IMR-90 (cell line): ENCODE measurements around the gene TOR3A. TPM values are rescaled to one million over a fixed set of nuclear protein-coding genes. Genes with fewer than 3 reads are reported as not detected.

ENCODE experiments used
- ATAC-seq: fragments of 200-7000 bp; cut with Tn5 transposase; 2 replicates; pipeline ENCODE4 v1.9.1; 2020; ENCODE audit warnings: low read depth, mild to moderate bottlenecking, moderate library complexity
- BruUV-seq: library from RNA; stranded (reverse); fragments of 400-500 nt; replicated peaks from 2 replicates; lab custom pipeline; 2021; lab: Mats Ljungman, UMichigan
- CTCF ChIA-PET: fragments of 300-600 bp; formaldehyde crosslinking; extraction: SDS; loops from one replicate; lab custom pipeline; 2021; ENCODE audit warnings: antibody characterized with exemption; lab: Yijun Ruan, JAX
- POLR2A ChIA-PET: fragments of 300-600 bp; sonication (Branson Sonifier 250); formaldehyde crosslinking; loops from one replicate; lab custom pipeline; 2022; ENCODE audit warnings: antibody characterized with exemption; ENCODE audit not compliant: unreplicated experiment; lab: Charles Lee
- DNase-seq: peaks from one replicate; pipeline ENCODE4 v3.0.0; 2013
- H2AFZ ChIP-seq: replicated peaks from 2 replicates; pipeline ENCODE3; 2013; ENCODE audit warnings: low read length, mild to moderate bottlenecking; ENCODE audit not compliant: poor library complexity
- H2AK5ac ChIP-seq: 2 replicates; pipeline ENCODE4 v1.6.1; 2013; ENCODE audit warnings: low read depth, low read length, inconsistent platforms
- H2AK9ac ChIP-seq: replicated peaks from 2 replicates; pipeline ENCODE3; 2013; ENCODE audit warnings: mild to moderate bottlenecking, low read depth, low read length, moderate library complexity; ENCODE audit not compliant: poor library complexity
- H2BK120ac ChIP-seq: 2 replicates; pipeline ENCODE4 v1.6.1; 2013; ENCODE audit warnings: low read depth, low read length, inconsistent platforms
- H2BK15ac ChIP-seq: 3 replicates; pipeline ENCODE4 v1.6.1; 2013; ENCODE audit warnings: low read depth, low read length, inconsistent platforms
- H2BK20ac ChIP-seq: 2 replicates; pipeline ENCODE4 v1.6.1; 2013; ENCODE audit warnings: low read depth, mild to moderate bottlenecking, inconsistent platforms, low read length, moderate library complexity
- H2BK5ac ChIP-seq: 2 replicates; pipeline ENCODE4 v1.6.1; 2013; ENCODE audit warnings: mild to moderate bottlenecking, low read depth, low read length, inconsistent platforms; ENCODE audit not compliant: poor library complexity, severe bottlenecking
- H3K14ac ChIP-seq: replicated peaks from 2 replicates; pipeline ENCODE4 v1.6.1; 2013; ENCODE audit warnings: low read depth, low read length, inconsistent platforms
- H3K18ac ChIP-seq: 2 replicates; pipeline ENCODE4 v1.6.1; 2013; ENCODE audit warnings: low read depth, low read length, control low read depth
- H3K23ac ChIP-seq: 2 replicates; pipeline ENCODE4 v1.6.1; 2013; ENCODE audit warnings: low read depth, low read length, inconsistent platforms
- H3K27ac ChIP-seq: 2 replicates; pipeline ENCODE4 v1.5.1; 2013; ENCODE audit warnings: mild to moderate bottlenecking, control low read depth, low read length; ENCODE audit not compliant: insufficient read depth
- H3K27me3 ChIP-seq: 2 replicates; pipeline ENCODE4 v1.6.1; 2013; ENCODE audit warnings: low read length; ENCODE audit not compliant: control insufficient read depth, insufficient read depth
- H3K36me3 ChIP-seq: 2 replicates; pipeline ENCODE4 v1.6.1; 2013; ENCODE audit warnings: low read length, mixed read lengths; ENCODE audit not compliant: control insufficient read depth, insufficient read depth
- H3K4ac ChIP-seq: 2 replicates; pipeline ENCODE4 v1.6.1; 2013; ENCODE audit warnings: low read depth, low read length, inconsistent platforms
- H3K4me1 ChIP-seq: 2 replicates; pipeline ENCODE4 v1.6.1; 2013; ENCODE audit warnings: low read length, mixed read lengths; ENCODE audit not compliant: control insufficient read depth, insufficient read depth
- H3K4me2 ChIP-seq: 2 replicates; pipeline ENCODE4 v1.6.1; 2013; ENCODE audit warnings: low read depth, mild to moderate bottlenecking, control low read depth, low read length, moderate library complexity
- H3K4me3 ChIP-seq: 2 replicates; pipeline ENCODE4 v1.5.1; 2013; ENCODE audit warnings: low read depth, mild to moderate bottlenecking, control low read depth, low read length, moderate library complexity; ENCODE audit not compliant: insufficient read depth
- H3K56ac ChIP-seq: 2 replicates; pipeline ENCODE4 v1.6.1; 2013; ENCODE audit warnings: low read length, inconsistent platforms; ENCODE audit not compliant: insufficient read depth; ENCODE audit errors: extremely low read depth
- H3K79me1 ChIP-seq, 2 experiments: 2 replicates each; pipeline ENCODE4 v1.6.1; 2013; ENCODE audit warnings: low read length in 2 of 2, inconsistent platforms in 1 of 2, low read depth in 1 of 2
- H3K9ac ChIP-seq: 2 replicates; pipeline ENCODE4 v1.6.1; 2013; ENCODE audit warnings: low read depth, low read length, control low read depth
- H3K9me1 ChIP-seq: 2 replicates; pipeline ENCODE4 v1.6.1; 2013; ENCODE audit warnings: low read length, inconsistent platforms; ENCODE audit not compliant: insufficient read depth
- H3K9me3 ChIP-seq: 2 replicates; pipeline ENCODE4 v1.6.1; 2013; ENCODE audit warnings: low read length; ENCODE audit not compliant: control insufficient read depth, insufficient read depth
- H4K20me1 ChIP-seq: 2 replicates; pipeline ENCODE4 v1.6.1; 2013; ENCODE audit warnings: low read length, inconsistent platforms; ENCODE audit not compliant: insufficient read depth
- H4K5ac ChIP-seq: 2 replicates; pipeline ENCODE4 v1.6.1; 2013; ENCODE audit warnings: mild to moderate bottlenecking, low read depth, low read length, control low read depth
- H4K8ac ChIP-seq, 2 experiments: 2 replicates each; pipeline ENCODE4 v1.6.1; 2013; ENCODE audit warnings: low read depth in 2 of 2, low read length in 2 of 2, control low read depth in 1 of 2, inconsistent platforms in 1 of 2
- H4K91ac ChIP-seq: 2 replicates; pipeline ENCODE4 v1.6.1; 2013; ENCODE audit warnings: low read depth, low read length, inconsistent platforms; ENCODE audit not compliant: insufficient read depth
- BHLHE40 ChIP-seq: fragments of 150-350 bp; IDR thresholded peaks from 2 replicates; pipeline ENCODE4 v1.6.1; 2016; ENCODE audit warnings: mild to moderate bottlenecking, low read depth, low read length
- CEBPB ChIP-seq: IDR thresholded peaks from 2 replicates; pipeline ENCODE4 v1.6.1; 2012; ENCODE audit warnings: low read depth, low read length, improper control_type of control experiment
- CHD1 ChIP-seq: IDR thresholded peaks from 2 replicates; pipeline ENCODE4 v1.6.1; 2012; ENCODE audit warnings: low read depth, low read length, improper control_type of control experiment
- FOS ChIP-seq: fragments of 150-350 bp; IDR thresholded peaks from 2 replicates; pipeline ENCODE4 v1.6.1; 2016; ENCODE audit warnings: low read depth, low read length
- MAZ ChIP-seq: IDR thresholded peaks from 2 replicates; pipeline ENCODE4 v1.6.1; 2012; ENCODE audit warnings: low read depth, mild to moderate bottlenecking, low read length, improper control_type of control experiment, moderate library complexity, borderline replicate concordance
- MXI1 ChIP-seq: IDR thresholded peaks from 2 replicates; pipeline ENCODE4 v1.6.1; 2012; ENCODE audit warnings: low read depth, mild to moderate bottlenecking, low read length, moderate library complexity, borderline replicate concordance
- NFE2L2 ChIP-seq: fragments of 150-350 bp; IDR thresholded peaks from 2 replicates; pipeline ENCODE4 v1.6.1; 2016; ENCODE audit warnings: low read depth, mild to moderate bottlenecking, low read length
- POLR2A ChIP-seq: IDR thresholded peaks from 2 replicates; pipeline ENCODE4 v1.6.1; 2012; ENCODE audit warnings: mild to moderate bottlenecking, low read depth, low read length
- RAD21 ChIP-seq: IDR thresholded peaks from 2 replicates; pipeline ENCODE4 v1.6.1; 2012; ENCODE audit warnings: low read length, improper control_type of control experiment
- RCOR1 ChIP-seq: IDR thresholded peaks from 2 replicates; pipeline ENCODE4 v1.6.1; 2012; ENCODE audit warnings: mild to moderate bottlenecking, low read length, improper control_type of control experiment; ENCODE audit not compliant: insufficient replicate concordance
- RFX5 ChIP-seq: IDR thresholded peaks from 2 replicates; pipeline ENCODE4 v1.8.0; 2012; ENCODE audit warnings: low read depth, mild to moderate bottlenecking, low read length, moderate library complexity
- SMC3 ChIP-seq: fragments of 150-350 bp; IDR thresholded peaks from 2 replicates; pipeline ENCODE4 v1.6.1; 2016; ENCODE audit warnings: low read depth, mild to moderate bottlenecking, antibody characterized with exemption, low read length, moderate library complexity
- WGBS, 2 experiments: methylation state at CpG; one replicate each; pipeline versions ENCODE4 v1.1.5 to v1.1.7; 2013; ENCODE audit warnings: missing lambda C conversion rate in 2 of 2; ENCODE audit not compliant: insufficient read length in 1 of 2; ENCODE audit errors: extremely low coverage in 2 of 2; 5-methylcytosine and 5-hydroxymethylcytosine counted together
- dilution Hi-C: fragments of 300-500 bp; cut with HindIII; formaldehyde crosslinking; loops from one replicate; pipeline ENCODE4 v1.14.3; 2018; ENCODE audit warnings: low sequenced_read_pairs; ENCODE audit not compliant: unreplicated experiment
- in situ Hi-C: fragments of 300-500 bp; cut with MboI; formaldehyde crosslinking; loops from 3 replicates; pipeline ENCODE4 v1.14.3; 2019; ENCODE audit warnings: low sequenced_read_pairs, inconsistent platforms, mixed read lengths
- intact Hi-C: fragments of 100-400 bp; cut with micrococcal nuclease; formaldehyde crosslinking; loops from 2 replicates; pipeline ENCODE4 v1.10.0; 2022
- polyA plus RNA-seq, 3 experiments: library from polyadenylated mRNA; depleted of rRNA; stranded (reverse); fragments of >200 nt; gene quantifications; 2 replicates each; pipeline ENCODE4 v1.2.3, GENCODE V29; 2012; ENCODE audit warnings: low replicate concordance in 1 of 3
- total RNA-seq: library from RNA; depleted of rRNA; stranded (reverse); fragments of >200 nt; gene quantifications from 2 replicates; pipeline ENCODE4 v1.2.3, GENCODE V29; 2012
- TF ChIP-seq, protein P1 (sequence below): fragments of 150-350 bp; IDR thresholded peaks from 2 replicates; pipeline ENCODE4 v1.6.1; 2017; ENCODE audit warnings: mild to moderate bottlenecking, antibody characterized with exemption, low read length, low read depth
- TF ChIP-seq, protein P2 (sequence below): conservative IDR thresholded peaks from 2 replicates; pipeline ENCODE4 v1.5.1; 2012; ENCODE audit warnings: mild to moderate bottlenecking, low read depth, low read length, improper control_type of control experiment
- TF ChIP-seq, protein P3 (sequence below): fragments of 150-350 bp; IDR thresholded peaks from 2 replicates; pipeline ENCODE4 v1.6.1; 2016; ENCODE audit warnings: low read depth, mild to moderate bottlenecking, low read length, moderate library complexity, borderline replicate concordance

TOR3A gene
- total and polyA plus RNA-seq, 2 of the 4 experiments (the other 2 are of a cell fraction) = 16.8 to 22.2 TPM

DNA sequence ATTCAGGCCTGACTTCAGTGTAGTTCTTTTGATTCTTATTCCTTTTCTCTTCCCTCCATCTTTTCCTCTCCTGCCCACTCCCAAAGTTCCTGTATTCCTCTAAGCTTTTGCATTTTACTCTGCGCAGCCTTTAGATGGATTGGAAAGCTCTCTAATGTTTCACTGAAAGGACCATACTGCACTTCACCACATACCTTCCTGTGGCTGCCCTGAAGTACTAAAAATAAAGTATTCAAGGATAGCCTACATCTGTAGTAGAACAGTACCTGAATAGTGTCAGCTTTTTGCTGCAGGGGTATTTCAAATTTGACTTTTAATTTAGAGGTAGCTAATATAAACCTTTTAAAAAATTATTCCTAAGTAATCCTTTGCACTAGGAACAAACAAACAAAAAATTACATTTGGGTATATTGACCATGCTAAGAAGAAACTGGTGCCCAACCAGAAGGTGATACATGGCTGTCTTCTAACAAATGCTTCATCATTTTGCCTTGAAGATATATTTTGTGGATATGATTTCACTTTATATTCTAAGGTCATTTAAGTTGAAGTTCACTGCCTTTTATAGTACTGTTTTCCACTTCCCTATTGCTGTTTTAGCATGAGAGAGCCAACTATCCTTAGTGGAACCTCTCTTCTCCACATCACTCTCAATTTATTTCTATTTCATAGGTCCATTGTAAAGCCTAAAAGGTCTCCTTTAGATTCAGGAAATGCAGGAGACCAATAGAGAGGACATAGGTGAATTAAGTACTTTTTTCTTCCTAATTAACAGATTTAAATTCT lies 33.3 kb upstream of the TOR3A start:
- Histone ChIP-seq H2BK15ac (no peak overlapping the region), H2AK5ac (no peak overlapping the region), H3K23ac (no peak overlapping the region), H2AK9ac (no peak overlapping the region), H2BK20ac (no peak overlapping the region), H2BK120ac (no peak overlapping the region), H3K36me3 (no peaks in the 10 kb centered on the region), H2BK5ac (no peak overlapping the region), H3K9ac (no peak overlapping the region), H4K91ac (no peak overlapping the region), H3K4me1 (peaks cover 3% of the 10 kb centered on the region), H3K9me1 (peaks cover 6% of the 10 kb centered on the region; the same call in 1 of the 2 replicates), H3K4me2 (no peak overlapping the region), H3K27ac (no peak overlapping the region), H3K9me3 (no peaks in the 10 kb centered on the region), H3K79me1 (peaks cover 16 to 24% of the 10 kb centered on the region in 2 experiments), H3K27me3 (no peaks in the 10 kb centered on the region), H2AFZ (no peak overlapping the region), H4K5ac (no peak overlapping the region), H3K56ac (no peak overlapping the region), H4K8ac (no peak overlapping the region), H3K18ac (no peak overlapping the region), H3K14ac (no peak overlapping the region), H4K20me1 (no peaks in the 10 kb centered on the region), H3K4me3 (no peak overlapping the region), H3K4ac (no peak overlapping the region)
- BruUV-seq = no TSS peak
- dilution Hi-C loops = no loop called here
- ATAC-seq = no peak
- no peak for DNase-seq
- ChIA-PET POLR2A (no interaction called here), CTCF (no interaction called here)
- in situ Hi-C loops = no loop called here
- TF ChIP-seq SMC3 (no peak), RCOR1 (no peak), NFE2L2 (no peak), MAZ (no peak), RAD21 (no peak), POLR2A (no peak), CEBPB (no peak), MXI1 (no peak), BHLHE40 (no peak), CHD1 (no peak), RFX5 (no peak), FOS (no peak)
- TF ChIP-seq, protein P1, sequence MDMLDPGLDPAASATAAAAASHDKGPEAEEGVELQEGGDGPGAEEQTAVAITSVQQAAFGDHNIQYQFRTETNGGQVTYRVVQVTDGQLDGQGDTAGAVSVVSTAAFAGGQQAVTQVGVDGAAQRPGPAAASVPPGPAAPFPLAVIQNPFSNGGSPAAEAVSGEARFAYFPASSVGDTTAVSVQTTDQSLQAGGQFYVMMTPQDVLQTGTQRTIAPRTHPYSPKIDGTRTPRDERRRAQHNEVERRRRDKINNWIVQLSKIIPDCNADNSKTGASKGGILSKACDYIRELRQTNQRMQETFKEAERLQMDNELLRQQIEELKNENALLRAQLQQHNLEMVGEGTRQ = no peak
- TF ChIP-seq, protein P2, sequence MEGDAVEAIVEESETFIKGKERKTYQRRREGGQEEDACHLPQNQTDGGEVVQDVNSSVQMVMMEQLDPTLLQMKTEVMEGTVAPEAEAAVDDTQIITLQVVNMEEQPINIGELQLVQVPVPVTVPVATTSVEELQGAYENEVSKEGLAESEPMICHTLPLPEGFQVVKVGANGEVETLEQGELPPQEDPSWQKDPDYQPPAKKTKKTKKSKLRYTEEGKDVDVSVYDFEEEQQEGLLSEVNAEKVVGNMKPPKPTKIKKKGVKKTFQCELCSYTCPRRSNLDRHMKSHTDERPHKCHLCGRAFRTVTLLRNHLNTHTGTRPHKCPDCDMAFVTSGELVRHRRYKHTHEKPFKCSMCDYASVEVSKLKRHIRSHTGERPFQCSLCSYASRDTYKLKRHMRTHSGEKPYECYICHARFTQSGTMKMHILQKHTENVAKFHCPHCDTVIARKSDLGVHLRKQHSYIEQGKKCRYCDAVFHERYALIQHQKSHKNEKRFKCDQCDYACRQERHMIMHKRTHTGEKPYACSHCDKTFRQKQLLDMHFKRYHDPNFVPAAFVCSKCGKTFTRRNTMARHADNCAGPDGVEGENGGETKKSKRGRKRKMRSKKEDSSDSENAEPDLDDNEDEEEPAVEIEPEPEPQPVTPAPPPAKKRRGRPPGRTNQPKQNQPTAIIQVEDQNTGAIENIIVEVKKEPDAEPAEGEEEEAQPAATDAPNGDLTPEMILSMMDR = no peak
- TF ChIP-seq, protein P3, sequence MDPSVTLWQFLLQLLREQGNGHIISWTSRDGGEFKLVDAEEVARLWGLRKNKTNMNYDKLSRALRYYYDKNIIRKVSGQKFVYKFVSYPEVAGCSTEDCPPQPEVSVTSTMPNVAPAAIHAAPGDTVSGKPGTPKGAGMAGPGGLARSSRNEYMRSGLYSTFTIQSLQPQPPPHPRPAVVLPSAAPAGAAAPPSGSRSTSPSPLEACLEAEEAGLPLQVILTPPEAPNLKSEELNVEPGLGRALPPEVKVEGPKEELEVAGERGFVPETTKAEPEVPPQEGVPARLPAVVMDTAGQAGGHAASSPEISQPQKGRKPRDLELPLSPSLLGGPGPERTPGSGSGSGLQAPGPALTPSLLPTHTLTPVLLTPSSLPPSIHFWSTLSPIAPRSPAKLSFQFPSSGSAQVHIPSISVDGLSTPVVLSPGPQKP = no peak
- WGBS, 2 experiments = no CpG with 5 or more reads among the region's 1 CpG
- intact Hi-C loops = no loop called here
